GM15510 (cell line): ENCODE measurements around the gene WDR11.

Source experiments
- POLR2A ChIP-seq: IDR thresholded peaks from 3 replicates; pipeline ENCODE4 v1.6.1; 2011; ENCODE audit warnings: borderline replicate concordance; ENCODE audit not compliant: insufficient read length; ENCODE audit errors: extremely low read depth

The WDR11 gene

GRCh38 chr10:120850911-120851865 is at the start of gene WDR11:
Gene WDR11 (plus strand): TSS chr10:120851362. CDS start chr10:120851421, 59 bp downstream.
- TF ChIP-seq POLR2A, result peak; percentile 90

- no peak for TF ChIP-seq POLR2A
These were observed 48.2 kb upstream of the WDR11 start for GRCh38 chr10:120802935-120803334.

GRCh38 chr10:120803972-120804371 is 47.2 kb upstream of the WDR11 start:
- no peak for TF ChIP-seq POLR2A

GRCh38 chr10:120805014-120805812 is 45.9 kb upstream of the WDR11 start:
- no peak for TF ChIP-seq POLR2A

- no peak for TF ChIP-seq POLR2A
These were observed 45.1 kb upstream of the WDR11 start for GRCh38 chr10:120806081-120806480.

- TF ChIP-seq POLR2A, result no peak
These were observed 40.9 kb upstream of the WDR11 start for GRCh38 chr10:120810298-120810697.

GRCh38 chr10:120813085-120813484 is 38.1 kb upstream of the WDR11 start:
- TF ChIP-seq POLR2A, result no peak

- no peak for TF ChIP-seq POLR2A
These were observed 32.9 kb upstream of the WDR11 start for GRCh38 chr10:120818301-120818700.

GRCh38 chr10:120819366-120819765 is 31.8 kb upstream of the WDR11 start:
- no peak for TF ChIP-seq POLR2A

- no peak for TF ChIP-seq POLR2A
These were observed 27.9 kb upstream of the WDR11 start for GRCh38 chr10:120823266-120823665.

- TF ChIP-seq POLR2A, result no peak
These were observed 26.3 kb upstream of the WDR11 start for GRCh38 chr10:120824881-120825309.

- TF ChIP-seq POLR2A, result no peak
These were observed 25.0 kb upstream of the WDR11 start for GRCh38 chr10:120825878-120826769.

- no peak for TF ChIP-seq POLR2A
These were observed 23.8 kb upstream of the WDR11 start for GRCh38 chr10:120827251-120827875.

GRCh38 chr10:120828763-120829319 is 22.3 kb upstream of the WDR11 start:
- no peak for TF ChIP-seq POLR2A
